Loucy (cell line): Measurements from ENCODE around the gene NOTCH3.

ENCODE experiments used
- H2AFZ ChIP-seq: fragments of 200-600 bp; sonication (generic); 2 replicates; pipeline ENCODE4 v1.6.0; 2016; ENCODE audit warnings: antibody characterized with exemption, mild to moderate bottlenecking, low read length, moderate library complexity
- H3F3A ChIP-seq: fragments of 200-600 bp; 2 replicates; pipeline ENCODE4 v1.6.0; 2016; ENCODE audit warnings: antibody characterized with exemption, low read depth, mild to moderate bottlenecking
- H3K27me3 ChIP-seq: fragments of 200-600 bp; sonication (generic); 2 replicates; pipeline ENCODE4 v1.6.1; 2014; ENCODE audit warnings: low read length, mild to moderate bottlenecking; ENCODE audit not compliant: insufficient read depth, poor library complexity, severe bottlenecking
- H3K36me3 ChIP-seq: fragments of 200-600 bp; sonication (generic); 2 replicates; pipeline ENCODE4 v1.6.1; 2016; ENCODE audit warnings: low read length; ENCODE audit not compliant: insufficient read depth
- H3K4me1 ChIP-seq: fragments of 200-600 bp; sonication (generic); 2 replicates; pipeline ENCODE4 v1.5.1; 2014; ENCODE audit warnings: low read length, mild to moderate bottlenecking; ENCODE audit not compliant: insufficient read depth, poor library complexity, severe bottlenecking
- H3K4me2 ChIP-seq: fragments of 200-600 bp; sonication (generic); 2 replicates; pipeline ENCODE4 v1.6.0; 2014; ENCODE audit warnings: antibody characterized with exemption, low read length, low read depth, mild to moderate bottlenecking; ENCODE audit not compliant: poor library complexity, severe bottlenecking
- H3K4me3 ChIP-seq: fragments of 200-600 bp; sonication (generic); 2 replicates; pipeline ENCODE4 v1.5.1; 2014; ENCODE audit warnings: low read length, mild to moderate bottlenecking, mixed read lengths; ENCODE audit not compliant: poor library complexity, severe bottlenecking
- H3K79me2 ChIP-seq: fragments of 200-600 bp; sonication (generic); 2 replicates; pipeline ENCODE4 v1.6.1; 2014; ENCODE audit warnings: low read length; ENCODE audit not compliant: insufficient read depth
- H3K9ac ChIP-seq: fragments of 200-600 bp; sonication (generic); 2 replicates; pipeline ENCODE4 v1.6.0; 2014; ENCODE audit warnings: mild to moderate bottlenecking, low read depth, low read length, moderate library complexity; ENCODE audit not compliant: poor library complexity, severe bottlenecking
- H3K9me2 ChIP-seq: fragments of 200-600 bp; sonication (generic); replicated peaks from 2 replicates; pipeline ENCODE4 v1.6.1; 2016; ENCODE audit warnings: low read depth, low read length, mixed read lengths
- H3K9me3 ChIP-seq: fragments of 200-600 bp; sonication (generic); 2 replicates; pipeline ENCODE4 v1.6.1; 2014; ENCODE audit warnings: mild to moderate bottlenecking, antibody characterized with exemption, low read length, low read depth; ENCODE audit not compliant: insufficient read depth
- H4K20me1 ChIP-seq: fragments of 200-600 bp; sonication (generic); 2 replicates; pipeline ENCODE4 v1.6.0; 2014; ENCODE audit warnings: antibody characterized with exemption, low read length, mild to moderate bottlenecking; ENCODE audit not compliant: insufficient read depth, poor library complexity, severe bottlenecking
- EZH2phosphoT487 ChIP-seq: fragments of 200-600 bp; IDR thresholded peaks from 2 replicates; pipeline ENCODE4 v1.6.1; 2018; ENCODE audit warnings: antibody characterized with exemption, mild to moderate bottlenecking, moderate library complexity, borderline replicate concordance
- TF ChIP-seq, protein P1 (sequence below): fragments of 200-600 bp; sonication (generic); conservative IDR thresholded peaks from 2 replicates; pipeline ENCODE4 v1.5.1; 2014; ENCODE audit warnings: mild to moderate bottlenecking, antibody characterized with exemption, low read length

The NOTCH3 gene

GRCh38 chr19:15191982-15192381 lies 8.8 kb downstream of the NOTCH3 start:
- Histone ChIP-seq H3K36me3 (no peaks in the 10 kb centered on the region), H2AFZ (no peak overlapping the region), H3K27me3 (no peaks in the 10 kb centered on the region), H3K9me2 (no peaks in the 10 kb centered on the region), H3K9me3 (no peaks in the 10 kb centered on the region), H3K79me2 (no peaks in the 10 kb centered on the region), H3F3A (no peaks in the 10 kb centered on the region), H3K4me1 (peaks cover 3% of the 10 kb centered on the region), H3K4me3 (no peak overlapping the region), H4K20me1 (no peaks in the 10 kb centered on the region), H3K9ac (no peak overlapping the region), H3K4me2 (no peak overlapping the region)
- no peak for TF ChIP-seq EZH2phosphoT487
- TF ChIP-seq, protein P1, sequence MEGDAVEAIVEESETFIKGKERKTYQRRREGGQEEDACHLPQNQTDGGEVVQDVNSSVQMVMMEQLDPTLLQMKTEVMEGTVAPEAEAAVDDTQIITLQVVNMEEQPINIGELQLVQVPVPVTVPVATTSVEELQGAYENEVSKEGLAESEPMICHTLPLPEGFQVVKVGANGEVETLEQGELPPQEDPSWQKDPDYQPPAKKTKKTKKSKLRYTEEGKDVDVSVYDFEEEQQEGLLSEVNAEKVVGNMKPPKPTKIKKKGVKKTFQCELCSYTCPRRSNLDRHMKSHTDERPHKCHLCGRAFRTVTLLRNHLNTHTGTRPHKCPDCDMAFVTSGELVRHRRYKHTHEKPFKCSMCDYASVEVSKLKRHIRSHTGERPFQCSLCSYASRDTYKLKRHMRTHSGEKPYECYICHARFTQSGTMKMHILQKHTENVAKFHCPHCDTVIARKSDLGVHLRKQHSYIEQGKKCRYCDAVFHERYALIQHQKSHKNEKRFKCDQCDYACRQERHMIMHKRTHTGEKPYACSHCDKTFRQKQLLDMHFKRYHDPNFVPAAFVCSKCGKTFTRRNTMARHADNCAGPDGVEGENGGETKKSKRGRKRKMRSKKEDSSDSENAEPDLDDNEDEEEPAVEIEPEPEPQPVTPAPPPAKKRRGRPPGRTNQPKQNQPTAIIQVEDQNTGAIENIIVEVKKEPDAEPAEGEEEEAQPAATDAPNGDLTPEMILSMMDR: no peak

DNA sequence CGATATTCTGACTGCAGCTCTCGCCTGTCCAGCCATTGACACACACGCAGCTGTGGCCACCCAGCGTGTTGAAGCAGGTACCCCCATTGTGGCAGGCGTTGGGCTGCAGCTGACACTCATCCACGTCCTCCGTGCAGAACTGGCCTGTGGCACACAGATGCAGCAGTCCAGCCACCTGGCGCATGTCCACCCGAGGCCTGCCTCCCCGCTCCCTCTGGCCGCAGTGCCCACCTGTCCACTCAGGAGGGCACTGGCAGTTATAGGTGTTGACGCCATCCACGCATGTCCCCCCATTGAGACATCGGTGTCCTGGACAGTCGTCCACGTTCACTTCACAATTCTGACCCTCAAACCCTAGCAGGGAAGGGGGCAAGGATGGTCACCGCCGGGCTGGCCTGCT lies 9.3 kb downstream of the NOTCH3 start:
- no peaks in the 10 kb centered on the region for H3K4me1 ChIP-seq
- no peak overlapping the region for H3K4me3 ChIP-seq
- H2AFZ ChIP-seq: no peak overlapping the region
- H3K36me3 ChIP-seq: no peaks in the 10 kb centered on the region
- TF ChIP-seq, protein P1: no peak
- no peak for TF ChIP-seq EZH2phosphoT487
- H4K20me1 ChIP-seq: no peaks in the 10 kb centered on the region
- H3K9me3 ChIP-seq: no peaks in the 10 kb centered on the region
- no peak overlapping the region for H3K9ac ChIP-seq
- H3K79me2 ChIP-seq: no peaks in the 10 kb centered on the region
- H3K9me2 ChIP-seq: no peaks in the 10 kb centered on the region
- H3K4me2 ChIP-seq: no peak overlapping the region
- H3F3A ChIP-seq: no peaks in the 10 kb centered on the region
- no peaks in the 10 kb centered on the region for H3K27me3 ChIP-seq

GRCh38 chr19:15188851-15189250 lies 11.9 kb downstream of the NOTCH3 start:
- Histone ChIP-seq H4K20me1 (no peaks in the 10 kb centered on the region), H3K79me2 (no peaks in the 10 kb centered on the region), H3K9me2 (no peaks in the 10 kb centered on the region), H3K4me2 (no peak overlapping the region), H3K27me3 (no peaks in the 10 kb centered on the region), H2AFZ (no peak overlapping the region), H3K4me1 (no peaks in the 10 kb centered on the region), H3F3A (no peaks in the 10 kb centered on the region), H3K4me3 (no peak overlapping the region), H3K36me3 (no peaks in the 10 kb centered on the region), H3K9ac (no peak overlapping the region), H3K9me3 (no peaks in the 10 kb centered on the region)
- TF ChIP-seq, protein P1: no peak
- no peak for TF ChIP-seq EZH2phosphoT487
